NCI-H2227 treated with DMSO at 0.1 percent for 48 hours (cell line): ENCODE measurements around the gene RNF121.
A peak's percentile ranks its signal among the peaks of the same experiment; 100 is the strongest.

ENCODE experiments used
- DNase-seq: peaks from one replicate; lab custom pipeline; 2025; lab: John Stamatoyannopoulos, UW

Gene RNF121

DNA sequence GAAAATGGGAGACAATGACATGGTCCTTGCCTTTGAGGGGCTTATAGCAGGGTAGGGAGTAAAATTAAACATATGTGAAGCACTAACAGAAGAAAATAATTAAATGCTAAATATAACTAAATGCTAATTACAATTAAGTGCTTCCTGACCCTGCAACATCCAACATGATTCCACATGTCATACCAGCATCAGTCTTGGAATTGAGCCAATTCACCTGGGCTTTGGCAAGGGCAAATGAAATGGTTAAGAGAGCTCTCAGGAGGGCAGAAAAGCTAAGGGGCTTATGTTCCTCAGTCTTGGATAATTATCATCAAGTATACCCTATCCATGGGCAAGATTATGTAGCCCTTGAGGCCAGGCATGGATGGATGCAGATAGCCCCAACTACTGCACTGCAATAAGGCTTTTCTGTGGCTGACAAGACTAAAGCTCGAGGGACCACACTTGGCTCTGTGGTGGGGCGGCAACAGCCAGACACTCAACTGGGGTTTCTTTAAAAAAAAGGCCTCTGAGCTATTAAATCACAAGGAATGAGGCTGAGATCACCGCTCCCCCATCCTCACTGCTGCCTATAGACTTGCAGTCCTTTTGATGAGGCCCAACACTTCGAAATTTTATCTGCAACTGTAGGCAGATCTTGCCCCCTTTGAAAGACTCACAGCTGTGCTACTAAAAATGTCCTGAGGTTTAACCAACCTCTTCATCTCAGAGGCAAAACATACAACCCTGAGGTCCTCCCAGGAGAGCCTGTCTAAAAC is 108.9 kb downstream of the RNF121 start:
- no peak for DNase-seq

DNA sequence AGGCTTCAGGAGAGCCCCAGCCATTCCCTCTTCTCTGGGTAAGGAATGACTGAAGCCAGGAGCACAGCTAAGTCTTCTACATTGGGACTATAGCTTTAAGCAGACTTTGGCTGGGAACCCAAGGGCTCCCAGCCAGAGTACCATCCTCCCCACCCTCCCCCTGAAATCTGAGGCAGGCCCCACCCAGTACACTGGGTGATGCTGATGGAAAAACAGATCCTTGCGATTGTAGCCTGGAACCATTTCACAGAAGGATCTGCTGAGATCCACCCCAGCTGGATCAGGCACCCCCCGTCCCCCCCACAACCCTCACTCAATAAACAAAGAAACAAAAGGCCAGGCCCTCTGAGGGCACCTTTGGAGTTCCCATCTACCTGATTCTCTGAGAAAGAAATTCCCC is 109.6 kb downstream of the RNF121 start:
- DNase-seq: no peak

DNA sequence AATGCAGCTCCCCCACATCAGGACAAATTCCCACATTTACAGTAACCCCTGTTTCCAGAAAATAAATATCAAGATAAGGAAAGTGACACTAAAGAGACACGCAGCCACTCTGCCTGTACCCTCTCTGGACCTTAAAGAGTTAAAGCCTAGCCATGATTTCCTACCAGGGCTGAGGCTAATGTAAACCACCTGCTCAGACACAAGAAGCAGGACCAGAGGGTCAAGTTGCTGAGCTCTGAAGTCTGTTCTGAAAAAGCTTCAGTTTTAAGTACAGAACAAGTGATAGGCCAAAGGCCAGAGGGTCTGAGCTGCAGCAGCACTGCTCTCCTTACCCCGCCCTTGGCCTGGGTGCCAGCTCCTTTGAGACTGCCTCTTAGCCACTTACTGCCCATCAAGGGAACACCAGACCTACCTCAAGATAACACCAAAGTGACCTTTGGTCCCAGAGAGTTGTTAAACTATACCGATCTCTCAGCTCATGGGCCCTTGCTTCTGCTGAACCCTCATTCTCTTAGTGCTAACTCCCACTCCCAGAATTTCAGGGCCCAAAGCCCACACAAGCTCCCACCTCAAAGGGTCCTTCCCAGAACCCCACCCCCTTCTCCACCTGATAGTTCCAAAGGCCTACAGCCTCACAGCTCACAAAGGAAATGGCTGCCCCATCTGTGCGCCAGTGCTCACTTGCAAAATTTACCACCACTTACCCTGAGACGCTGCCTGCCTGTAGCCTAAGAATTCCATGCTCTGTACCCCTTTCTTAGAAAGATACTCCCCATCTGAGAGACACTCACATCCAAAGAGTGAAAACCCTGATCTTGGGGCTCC is 110.4 kb downstream of the RNF121 start:
- no peak for DNase-seq

DNA sequence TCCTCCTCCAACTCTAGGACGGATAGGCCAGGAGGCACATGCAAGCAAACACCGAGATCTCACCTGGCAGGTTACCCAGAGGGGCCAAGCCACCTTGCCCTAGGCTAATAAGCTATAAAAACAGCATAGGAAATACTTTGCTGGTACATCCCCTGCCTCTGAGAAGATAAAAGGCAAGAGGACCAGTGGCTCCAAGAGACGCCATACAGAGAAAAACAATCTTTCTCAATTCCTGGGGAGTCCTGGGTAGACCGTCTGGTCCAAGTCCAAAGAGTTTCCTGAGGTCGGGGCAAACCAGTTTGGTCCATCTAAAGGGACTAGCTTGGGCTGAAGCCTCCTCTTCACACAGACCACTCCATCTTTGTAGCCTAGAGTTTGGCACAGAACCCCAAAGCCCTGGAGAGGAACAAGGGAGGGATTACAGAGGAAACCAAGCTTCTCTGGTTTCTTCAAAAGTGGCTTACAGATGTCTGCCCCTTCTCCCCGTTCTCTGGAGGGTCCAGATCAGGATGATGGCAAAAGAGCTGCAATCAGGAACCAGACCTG is 111.1 kb downstream of the RNF121 start:
- no peak for DNase-seq

DNA sequence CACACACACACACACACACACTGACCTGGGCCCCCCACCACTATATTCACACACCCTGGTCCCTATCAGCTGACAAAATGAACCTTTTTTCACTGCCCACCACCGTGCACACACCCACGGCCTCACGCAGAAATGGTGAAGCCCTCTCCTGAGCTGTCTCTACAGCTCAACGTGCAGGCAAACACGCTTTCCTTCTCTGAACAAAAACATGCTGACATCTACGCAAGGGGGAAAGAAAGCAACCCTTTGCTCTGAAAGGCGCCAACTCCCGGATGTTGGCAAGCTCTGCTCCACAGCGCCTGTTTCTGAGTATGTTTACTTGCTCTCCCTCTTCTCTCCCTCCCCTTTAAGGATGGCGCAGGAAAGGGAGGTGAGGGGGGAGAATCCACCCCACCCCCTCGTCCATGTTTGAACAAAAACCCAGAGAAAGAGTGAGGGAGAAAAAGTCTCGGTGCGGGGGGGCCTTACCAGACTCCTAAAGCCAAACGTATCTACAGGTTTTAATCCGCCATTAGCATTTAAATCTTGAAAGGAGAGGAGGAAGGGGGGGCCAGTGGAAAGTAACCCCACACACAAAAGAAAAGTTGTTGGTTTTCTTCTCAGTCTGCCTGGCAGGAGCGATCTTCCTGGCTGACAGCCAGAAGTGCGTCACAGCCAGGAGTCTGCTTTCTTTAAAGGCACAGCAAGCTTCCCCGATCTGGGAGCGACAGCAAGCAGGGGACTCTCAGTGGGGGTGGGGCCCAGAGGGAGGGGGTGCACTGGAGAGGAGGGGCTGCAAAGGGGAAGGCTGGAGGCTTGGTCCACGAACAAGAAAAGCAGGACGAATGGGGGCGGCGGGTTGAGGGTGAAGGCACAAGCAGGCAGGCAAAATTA is 111.9 kb downstream of the RNF121 start:
- DNase-seq: peak; percentile 96

DNA sequence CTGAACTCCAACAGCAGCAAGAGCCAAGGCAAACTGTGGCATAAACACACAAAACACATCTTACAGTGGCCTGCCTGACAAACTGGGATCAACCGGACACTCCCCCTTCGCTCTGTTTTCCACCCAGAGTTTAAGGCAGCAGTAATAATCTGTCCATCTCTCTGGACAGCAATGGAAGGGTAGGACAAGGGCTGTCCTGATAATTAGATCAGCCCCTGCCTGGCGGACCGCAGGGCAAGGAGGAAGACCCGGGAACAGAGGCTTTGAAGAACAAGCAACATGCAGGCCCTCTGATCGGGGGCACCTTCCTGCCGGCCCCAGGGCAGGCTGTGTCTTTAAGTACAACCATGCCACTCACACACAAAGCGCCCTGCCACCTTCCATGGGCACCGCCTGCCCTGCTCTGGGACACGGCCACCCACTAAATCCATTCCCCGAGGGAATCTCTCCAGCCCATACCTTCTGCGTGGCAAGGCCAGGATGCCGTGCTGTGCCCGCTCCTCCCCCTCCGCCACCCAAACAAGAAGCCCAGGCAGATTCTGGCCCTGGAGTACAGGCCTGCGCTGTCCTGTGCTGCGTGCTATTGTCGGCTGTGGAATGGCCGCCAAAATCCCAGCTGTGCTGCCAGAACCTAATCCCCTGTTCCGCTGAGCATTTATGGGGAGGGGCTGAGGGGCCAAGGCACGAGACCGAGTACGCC is 112.7 kb downstream of the RNF121 start:
- peak; percentile 87 for DNase-seq

DNA sequence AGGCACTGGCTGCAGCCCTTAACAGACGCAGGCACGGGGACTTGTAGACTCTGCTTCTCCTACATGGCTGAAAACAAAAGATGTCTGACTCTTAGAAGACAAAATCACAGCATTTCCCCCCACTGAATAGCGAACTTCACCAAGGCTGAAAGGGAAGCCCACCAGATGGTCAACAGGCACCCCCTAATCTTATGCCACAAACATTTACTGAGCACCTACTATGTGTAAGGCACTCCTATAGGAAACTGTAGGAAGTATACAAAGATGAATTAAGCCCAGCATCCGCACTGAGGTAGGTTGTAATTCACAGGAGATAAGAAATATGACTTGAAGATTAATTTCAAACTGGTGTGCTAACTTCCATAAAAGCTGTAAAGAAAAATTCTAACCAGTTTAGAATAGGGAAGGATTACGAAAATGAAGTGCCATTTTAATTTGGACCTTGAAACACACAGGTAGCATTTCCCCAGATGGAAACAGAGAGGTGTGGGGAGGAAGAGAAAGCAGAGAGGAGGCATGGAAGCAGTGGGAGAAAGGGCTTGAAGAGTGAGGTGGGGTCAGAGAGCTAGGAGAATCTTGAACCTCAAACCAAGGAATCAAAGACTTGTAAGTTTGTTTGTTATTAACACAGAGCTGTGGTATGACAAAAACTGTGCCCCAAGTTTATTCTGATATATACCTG is 113.4 kb downstream of the RNF121 start:
- DNase-seq: no peak

DNA sequence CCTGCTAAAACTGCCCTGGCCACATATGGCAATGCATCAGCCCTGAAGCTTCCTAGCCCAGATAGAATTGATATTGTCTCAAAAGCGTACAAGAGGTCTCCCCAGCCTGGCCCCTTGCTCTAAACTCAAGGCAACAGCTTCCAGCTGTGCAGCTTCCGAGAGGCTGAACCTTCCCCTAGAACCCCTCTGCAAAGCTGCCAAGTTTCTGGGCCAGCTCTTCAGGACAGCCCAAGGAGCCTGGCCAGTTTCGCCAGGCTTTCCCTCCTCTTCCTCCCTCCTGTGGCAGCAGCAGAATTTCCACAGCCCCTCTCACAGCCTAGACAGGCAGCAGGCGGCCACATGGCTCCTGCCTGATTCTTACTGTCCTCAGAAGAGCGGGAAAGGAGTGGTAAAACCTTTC is 117.0 kb downstream of the RNF121 start:
- no peak for DNase-seq
